ENCODE measurements around the gene UGT1A9. TPM values are rescaled to one million over a fixed set of nuclear protein-coding genes. Genes with fewer than 3 reads are reported as not detected.

Gene UGT1A9
- total RNA-seq, 1 experiment from 2014 or later: not detected

DNA sequence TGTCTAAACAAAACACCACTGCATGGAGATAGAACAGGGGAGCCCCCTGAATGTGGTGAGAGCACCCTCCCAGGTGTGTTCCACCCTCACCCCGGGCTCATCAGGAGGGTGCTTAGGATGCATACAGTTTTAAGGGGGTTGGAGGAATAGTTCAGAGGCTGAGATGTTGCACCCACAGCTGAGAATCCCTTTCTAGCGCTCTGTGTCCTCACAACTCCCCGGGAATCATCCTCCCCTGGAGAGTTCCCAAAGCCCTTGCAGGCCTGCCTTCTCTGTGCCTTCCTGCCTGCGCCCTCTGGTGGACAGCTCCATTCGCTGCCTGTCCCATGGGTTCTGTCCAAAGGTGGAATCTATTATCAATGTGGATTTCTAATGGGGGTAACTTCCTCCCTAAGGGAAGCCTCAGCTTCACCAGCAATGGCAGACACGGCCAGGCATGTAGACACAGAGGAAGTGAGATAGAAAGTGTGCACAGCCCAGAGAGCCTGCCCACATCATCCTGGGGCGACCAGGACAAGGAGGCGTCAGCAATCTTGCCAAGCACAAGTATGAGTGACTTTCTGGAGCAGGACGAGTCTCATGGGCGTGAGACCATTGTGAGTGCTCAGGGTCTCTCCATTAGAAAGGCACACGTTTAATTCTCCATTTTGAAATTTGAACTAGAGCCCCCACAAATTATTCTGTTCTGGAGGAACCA, 39.8 kb downstream of the UGT1A9 start:
- H3K36me3 Mint-ChIP-seq (ENCODE audit: insufficient read depth, unreplicated experiment): peaks cover 7% of the 10 kb centered on the region
- POLR2A ChIA-PET: interaction anchor here (1.0 to 1.4 kb wide), 4 partner anchors 21 to 218 kb away, joined by 3 to 7 read pairs (median 4); no protein-coding TSS in a partner anchor
- intact Hi-C loops (cut with micrococcal nuclease): loop anchor here (2.0 to 5.0 kb wide), 4 partner anchors 145 to 307 kb away; partner anchors contain the start of gene USP40
- CTCF ChIA-PET: interaction anchor here (0.6 to 2.8 kb wide), 21 partner anchors 20 to 266 kb away, joined by 3 to 18 read pairs (median 4); partner anchors contain the start of genes UGT1A1, UGT1A6 and USP40
- no peaks in the 10 kb centered on the region for H3K27me3 Mint-ChIP-seq (ENCODE audit: insufficient read depth, unreplicated experiment)
- peak; percentile 86 for DNase-seq (ENCODE audit: unreplicated experiment)
- no TSS peak for BruUV-seq (replicated peaks)
- no peaks in the 10 kb centered on the region for H3K9me3 Mint-ChIP-seq (ENCODE audit: unreplicated experiment)
- TF ChIP-seq, protein P1, sequence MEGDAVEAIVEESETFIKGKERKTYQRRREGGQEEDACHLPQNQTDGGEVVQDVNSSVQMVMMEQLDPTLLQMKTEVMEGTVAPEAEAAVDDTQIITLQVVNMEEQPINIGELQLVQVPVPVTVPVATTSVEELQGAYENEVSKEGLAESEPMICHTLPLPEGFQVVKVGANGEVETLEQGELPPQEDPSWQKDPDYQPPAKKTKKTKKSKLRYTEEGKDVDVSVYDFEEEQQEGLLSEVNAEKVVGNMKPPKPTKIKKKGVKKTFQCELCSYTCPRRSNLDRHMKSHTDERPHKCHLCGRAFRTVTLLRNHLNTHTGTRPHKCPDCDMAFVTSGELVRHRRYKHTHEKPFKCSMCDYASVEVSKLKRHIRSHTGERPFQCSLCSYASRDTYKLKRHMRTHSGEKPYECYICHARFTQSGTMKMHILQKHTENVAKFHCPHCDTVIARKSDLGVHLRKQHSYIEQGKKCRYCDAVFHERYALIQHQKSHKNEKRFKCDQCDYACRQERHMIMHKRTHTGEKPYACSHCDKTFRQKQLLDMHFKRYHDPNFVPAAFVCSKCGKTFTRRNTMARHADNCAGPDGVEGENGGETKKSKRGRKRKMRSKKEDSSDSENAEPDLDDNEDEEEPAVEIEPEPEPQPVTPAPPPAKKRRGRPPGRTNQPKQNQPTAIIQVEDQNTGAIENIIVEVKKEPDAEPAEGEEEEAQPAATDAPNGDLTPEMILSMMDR (IDR thresholded peaks at IDR 0.05; ENCODE audit: unreplicated experiment): peak; percentile 89
- no peak overlapping the region for H3K27ac Mint-ChIP-seq (ENCODE audit: low read depth, unreplicated experiment)
- no peak overlapping the region for H3K4me3 Mint-ChIP-seq (ENCODE audit: unreplicated experiment)
- peaks cover 31% of the 10 kb centered on the region for H3K4me1 Mint-ChIP-seq (ENCODE audit: insufficient read depth, unreplicated experiment)

DNA sequence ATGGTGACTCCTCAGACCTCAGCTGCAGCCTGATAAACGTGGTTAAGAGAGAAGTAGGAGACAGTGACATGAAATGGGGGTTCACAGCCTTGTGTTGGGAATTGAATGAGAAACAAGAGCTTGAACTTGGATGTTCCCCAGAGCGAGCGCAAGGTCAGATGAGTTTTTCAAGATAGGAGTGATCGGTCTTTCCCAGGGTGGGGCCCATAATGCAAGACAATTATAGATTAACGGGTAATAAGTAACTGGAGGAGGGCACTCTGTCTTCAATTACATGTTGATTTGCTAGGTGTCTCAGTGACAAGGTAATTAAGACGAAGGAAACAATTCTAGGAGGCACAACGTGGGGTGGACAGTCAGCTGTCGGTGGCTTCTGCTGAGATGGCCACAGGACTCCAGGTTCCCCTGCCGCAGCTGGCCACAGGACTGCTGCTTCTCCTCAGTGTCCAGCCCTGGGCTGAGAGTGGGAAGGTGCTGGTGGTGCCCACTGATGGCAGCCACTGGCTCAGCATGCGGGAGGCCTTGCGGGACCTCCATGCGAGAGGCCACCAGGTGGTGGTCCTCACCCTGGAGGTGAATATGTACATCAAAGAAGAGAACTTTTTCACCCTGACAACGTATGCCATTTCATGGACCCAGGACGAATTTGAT, 41.0 kb downstream of the UGT1A9 start, which contains the start of gene UGT1A5:
TSS of gene UGT1A5 (plus strand) at position 297 of the 651 bp plus-strand sequence. CDS start at position 382, 85 bp downstream.
- Mint-ChIP-seq H3K36me3 (ENCODE audit: insufficient read depth, unreplicated experiment) (peaks cover 7% of the 10 kb centered on the region), H3K4me3 (ENCODE audit: unreplicated experiment) (no peak within 1 kb of the TSS), H3K9me3 (ENCODE audit: unreplicated experiment) (no peaks in the 10 kb centered on the region), H3K27me3 (ENCODE audit: insufficient read depth, unreplicated experiment) (no peaks in the 10 kb centered on the region), H3K4me1 (ENCODE audit: insufficient read depth, unreplicated experiment) (peaks cover 19% of the 10 kb centered on the region), H3K27ac (ENCODE audit: low read depth, unreplicated experiment) (no peak within 1 kb of the TSS)
- BruUV-seq (replicated peaks): no TSS peak
- intact Hi-C loops (cut with micrococcal nuclease): loop anchor here (5.0 kb wide), 2 partner anchors 215 to 225 kb away; no protein-coding TSS in a partner anchor
- ChIA-PET CTCF (interaction anchor here (0.6 to 2.8 kb wide), 12 partner anchors 17 to 264 kb away, joined by 3 to 18 read pairs (median 4); partner anchors contain the start of genes UGT1A1, UGT1A6 and USP40), POLR2A (interaction anchor here (0.7 to 1.0 kb wide), 3 partner anchors 22 to 220 kb away, joined by 3 read pairs; no protein-coding TSS in a partner anchor)
- TF ChIP-seq, protein P1 (IDR thresholded peaks at IDR 0.05; ENCODE audit: unreplicated experiment): no peak
- DNase-seq (ENCODE audit: unreplicated experiment): no peak

DNA sequence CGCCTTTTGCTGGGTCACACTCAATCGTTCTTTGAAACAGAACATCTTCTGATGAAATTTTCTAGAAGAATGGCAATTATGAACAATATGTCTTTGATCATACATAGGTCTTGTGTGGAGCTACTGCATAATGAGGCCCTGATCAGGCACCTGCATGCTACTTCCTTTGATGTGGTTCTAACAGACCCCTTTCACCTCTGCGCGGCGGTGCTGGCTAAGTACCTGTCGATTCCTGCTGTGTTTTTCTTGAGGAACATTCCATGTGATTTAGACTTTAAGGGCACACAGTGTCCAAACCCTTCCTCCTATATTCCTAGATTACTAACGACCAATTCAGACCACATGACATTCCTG, 41.5 kb downstream of the UGT1A9 start:
- Mint-ChIP-seq H3K4me3 (ENCODE audit: unreplicated experiment) (no peak overlapping the region), H3K27me3 (ENCODE audit: insufficient read depth, unreplicated experiment) (no peaks in the 10 kb centered on the region), H3K27ac (ENCODE audit: low read depth, unreplicated experiment) (no peak overlapping the region), H3K36me3 (ENCODE audit: insufficient read depth, unreplicated experiment) (peaks cover 7% of the 10 kb centered on the region), H3K9me3 (ENCODE audit: unreplicated experiment) (no peaks in the 10 kb centered on the region), H3K4me1 (ENCODE audit: insufficient read depth, unreplicated experiment) (peaks cover 13% of the 10 kb centered on the region)
- no TSS peak for BruUV-seq (replicated peaks)
- CTCF ChIA-PET: interaction anchor here (0.6 to 2.8 kb wide), 4 partner anchors 22 to 265 kb away, joined by 3 to 18 read pairs (median 3); partner anchors contain the start of gene UGT1A6
- DNase-seq (ENCODE audit: unreplicated experiment): no peak
- intact Hi-C loops (cut with micrococcal nuclease): loop anchor here (5.0 kb wide), 2 partner anchors 214 to 226 kb away; no protein-coding TSS in a partner anchor
- TF ChIP-seq, protein P1 (IDR thresholded peaks at IDR 0.05; ENCODE audit: unreplicated experiment): no peak
- POLR2A ChIA-PET: interaction anchor here (0.7 kb wide), 1 partner anchor 221 kb away, joined by 3 read pairs; no protein-coding TSS in a partner anchor

DNA sequence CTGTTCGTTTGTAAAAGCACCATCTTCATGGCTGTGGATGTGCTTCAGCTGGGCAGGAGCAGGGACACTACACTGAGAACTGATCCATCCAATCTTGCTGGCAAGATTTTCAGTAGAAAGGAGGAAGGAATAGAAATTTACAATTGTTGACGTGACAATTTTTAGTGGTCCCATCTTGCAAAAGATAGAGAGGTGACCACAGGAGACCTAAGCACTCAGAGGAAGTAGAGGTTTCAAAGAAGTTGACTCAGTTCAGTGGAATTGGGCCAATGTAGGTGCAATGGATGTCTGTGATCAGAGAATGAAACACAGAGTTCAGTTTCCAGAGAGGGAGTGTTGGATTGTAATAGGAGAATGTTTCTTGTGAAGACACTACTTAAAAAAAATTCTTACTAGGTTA, 42.4 kb downstream of the UGT1A9 start:
- no peaks in the 10 kb centered on the region for H3K9me3 Mint-ChIP-seq (ENCODE audit: unreplicated experiment)
- H3K27me3 Mint-ChIP-seq (ENCODE audit: insufficient read depth, unreplicated experiment): no peaks in the 10 kb centered on the region
- peaks cover 12% of the 10 kb centered on the region for H3K4me1 Mint-ChIP-seq (ENCODE audit: insufficient read depth, unreplicated experiment)
- no TSS peak for BruUV-seq (replicated peaks)
- TF ChIP-seq, protein P1 (IDR thresholded peaks at IDR 0.05; ENCODE audit: unreplicated experiment): no peak
- no peak overlapping the region for H3K27ac Mint-ChIP-seq (ENCODE audit: low read depth, unreplicated experiment)
- H3K4me3 Mint-ChIP-seq (ENCODE audit: unreplicated experiment): no peak overlapping the region
- CTCF ChIA-PET: interaction anchor here (0.6 to 1.4 kb wide), 2 partner anchors 128 to 265 kb away, joined by 3 to 5 read pairs; no protein-coding TSS in a partner anchor
- peaks cover 7% of the 10 kb centered on the region for H3K36me3 Mint-ChIP-seq (ENCODE audit: insufficient read depth, unreplicated experiment)
- POLR2A ChIA-PET: interaction anchor here (0.6 kb wide), 1 partner anchor 16 kb away, joined by 3 read pairs; no protein-coding TSS in a partner anchor
- DNase-seq (ENCODE audit: unreplicated experiment): no peak
- intact Hi-C loops (cut with micrococcal nuclease): loop anchor here (5.0 kb wide), 2 partner anchors 213 to 227 kb away; no protein-coding TSS in a partner anchor
